T1000 (cell line): Measurements from ENCODE around the gene NPHP4.

Source experiments
- DNase-seq: peaks from one replicate; lab custom pipeline; 2025; ENCODE audit warnings: mixed read lengths; lab: John Stamatoyannopoulos, UW

NPHP4 gene

DNA sequence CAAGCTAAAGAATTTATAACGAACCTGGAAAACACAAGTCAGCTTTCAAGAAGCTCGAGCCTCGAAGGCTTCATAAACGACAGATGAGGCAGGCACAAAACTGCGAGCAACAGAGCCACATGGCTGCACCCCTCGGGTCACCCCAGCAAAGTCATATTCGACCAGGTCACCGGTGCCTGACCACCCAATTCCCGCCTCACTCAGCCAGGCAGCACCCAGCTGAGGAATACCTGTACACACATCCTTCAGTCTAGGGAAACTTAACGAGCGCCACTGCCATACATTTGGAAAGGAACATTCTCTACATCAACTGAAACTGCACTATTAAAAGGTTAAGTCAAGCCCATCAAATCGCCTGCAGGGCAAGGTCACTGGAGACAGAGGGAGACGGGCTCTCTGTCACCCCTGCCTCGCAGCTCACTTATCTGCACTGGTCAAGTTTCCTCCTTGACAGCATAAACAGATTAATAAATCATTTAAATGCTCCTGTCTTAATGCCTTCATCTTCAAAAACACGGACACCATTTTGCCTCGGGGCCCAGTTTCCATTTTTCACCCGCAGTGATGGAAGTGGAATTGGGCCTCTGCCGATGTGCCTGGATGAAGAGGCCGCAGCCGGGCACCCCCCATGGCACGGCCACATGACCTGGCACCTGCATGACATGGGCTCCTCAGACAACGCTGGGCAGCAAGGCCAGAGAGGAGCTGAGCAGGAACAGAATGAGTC lies 20.6 kb downstream of the NPHP4 start:
- no peak for DNase-seq

DNA sequence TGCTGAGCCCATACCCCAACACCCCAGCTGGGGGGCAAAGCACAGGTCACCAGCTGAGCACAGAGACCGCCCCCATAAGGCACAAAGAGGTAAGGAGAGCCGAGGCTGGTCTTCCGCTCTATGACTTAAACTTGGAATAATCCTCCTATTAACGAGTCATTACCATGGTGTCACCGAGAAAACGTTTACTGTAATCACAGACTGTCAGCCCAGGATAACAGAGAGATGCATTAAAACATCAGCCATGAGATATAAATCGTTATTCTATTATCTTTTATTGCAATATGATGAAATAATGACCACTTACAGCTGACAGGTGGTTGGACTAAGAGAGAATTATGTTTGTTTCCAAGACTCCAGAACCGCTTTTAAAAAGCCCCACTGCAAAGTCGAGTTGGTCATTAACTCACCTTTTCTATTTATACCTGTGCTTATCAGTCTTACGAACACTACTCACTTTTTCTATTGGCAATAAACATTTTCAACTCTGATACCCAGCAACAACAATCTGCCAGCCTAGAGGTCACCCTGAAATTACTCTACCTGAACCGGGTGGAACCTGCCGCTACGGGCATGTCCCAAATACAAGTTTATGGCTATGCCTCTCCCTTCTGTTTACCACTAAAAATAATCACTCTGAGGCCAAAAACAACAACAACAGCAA lies 21.5 kb downstream of the NPHP4 start:
- no peak for DNase-seq

DNA sequence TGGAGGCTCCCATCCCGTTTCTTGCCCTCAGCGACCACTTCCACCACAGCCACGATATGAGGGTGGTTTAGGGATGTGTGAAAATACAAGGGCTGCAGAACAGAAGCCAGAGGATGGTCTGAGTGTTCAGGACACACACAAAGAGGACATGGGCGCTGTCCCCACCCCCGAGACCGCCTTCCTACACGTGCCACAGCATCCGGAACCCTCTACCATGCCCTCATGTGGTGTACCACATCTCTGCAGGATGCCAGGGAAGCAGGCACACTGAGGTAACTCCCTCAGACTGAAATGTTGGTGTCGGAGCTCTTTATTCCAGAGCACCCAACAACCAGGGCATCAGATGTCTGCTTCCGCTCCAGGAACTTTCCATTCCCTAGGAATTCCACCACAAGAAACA lies 23.1 kb downstream of the NPHP4 start:
- no peak for DNase-seq

DNA sequence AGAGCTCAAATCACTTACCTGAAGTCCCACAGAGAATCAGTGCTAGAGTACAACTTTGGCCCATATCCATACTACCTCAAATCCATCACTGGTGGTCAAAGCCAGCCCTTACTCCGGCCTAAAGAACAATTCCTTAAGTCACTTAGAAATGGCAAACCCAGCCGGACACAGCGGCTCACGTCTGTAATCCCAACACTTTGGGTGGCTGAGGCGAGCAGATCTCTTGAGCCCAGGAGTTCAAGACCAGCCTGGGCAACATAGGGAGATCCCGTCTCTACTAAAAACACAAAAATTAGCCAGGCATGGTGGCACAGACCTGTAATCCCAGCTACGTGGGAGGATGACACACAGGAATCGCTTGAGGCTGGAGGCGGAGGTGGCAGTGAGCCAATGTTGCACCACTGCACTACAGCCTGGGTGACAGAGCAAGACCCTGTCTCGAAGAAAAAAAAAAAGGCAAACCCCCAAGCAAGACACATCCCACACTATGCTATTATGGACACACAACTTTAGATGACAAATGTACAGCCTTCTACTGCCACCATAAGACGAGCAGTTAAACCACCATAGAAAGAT lies 24.0 kb downstream of the NPHP4 start:
- DNase-seq: no peak

DNA sequence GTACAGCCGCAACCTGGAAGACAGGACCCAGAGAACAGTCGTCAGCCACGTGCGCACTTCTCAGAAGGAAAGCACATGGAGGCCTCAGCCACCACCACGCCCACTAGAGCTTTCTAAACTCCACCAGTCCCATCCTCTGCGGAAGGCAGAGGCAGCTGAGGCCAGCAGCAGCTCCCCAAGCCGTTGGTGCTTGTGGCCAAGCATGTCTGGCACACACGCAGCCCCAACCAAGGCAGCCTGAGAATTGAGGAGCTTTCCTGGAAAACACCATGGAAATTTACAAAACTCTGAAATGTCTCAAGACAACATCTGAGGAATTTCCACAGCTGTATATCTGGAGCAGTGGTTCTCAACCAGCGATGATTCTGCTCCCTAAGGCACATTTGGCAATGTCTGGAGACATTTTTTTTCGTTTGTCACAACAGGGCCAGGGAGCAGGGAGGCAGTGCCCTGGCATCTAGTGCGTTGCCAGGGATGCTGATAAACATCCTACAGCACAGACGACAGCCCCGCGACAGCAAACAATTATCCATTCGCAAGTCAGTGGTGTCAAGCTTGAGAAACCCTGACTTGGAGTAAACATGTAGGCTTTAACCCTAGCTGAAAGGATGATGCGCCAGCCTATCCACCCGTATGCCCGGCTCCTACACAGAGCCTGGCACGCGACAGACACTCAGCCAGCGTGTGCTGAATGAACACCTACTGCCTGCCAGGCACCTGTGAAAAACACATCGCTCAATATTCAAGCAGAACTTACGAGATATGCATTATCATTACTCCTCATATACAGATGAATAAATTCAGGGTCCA lies 24.7 kb downstream of the NPHP4 start:
- DNase-seq: no peak

DNA sequence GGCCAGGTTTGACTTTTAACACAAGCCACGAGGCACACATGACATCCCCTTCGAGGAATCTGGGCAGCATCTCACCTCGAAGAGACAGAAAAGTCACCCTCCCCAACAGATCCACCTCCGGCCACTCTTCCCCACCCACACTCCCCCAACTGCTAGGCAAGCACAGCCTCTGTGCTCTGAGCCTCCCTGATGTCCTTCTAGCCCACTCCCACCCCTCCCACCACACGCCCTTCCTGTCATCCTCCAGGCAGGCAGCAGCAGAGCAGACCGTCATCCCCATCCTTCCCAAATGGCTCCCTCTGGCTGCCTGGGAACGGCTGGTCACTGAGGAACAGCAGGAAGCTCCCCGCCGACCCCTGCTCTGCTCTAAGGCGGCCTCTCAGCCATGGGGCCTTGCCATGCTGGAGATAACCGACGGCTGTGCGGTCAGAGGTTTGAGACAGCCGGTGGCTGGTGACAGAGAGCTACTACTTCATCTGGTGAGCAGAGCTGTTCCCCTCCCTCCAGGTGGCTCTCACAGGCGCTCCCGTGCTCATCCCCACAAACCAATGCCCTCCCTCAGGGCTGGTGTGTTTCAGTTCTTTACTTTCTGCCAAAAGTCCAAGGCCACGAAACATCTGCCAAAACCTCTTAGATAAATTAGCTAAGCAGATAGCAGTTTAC lies 25.6 kb downstream of the NPHP4 start:
- no peak for DNase-seq

DNA sequence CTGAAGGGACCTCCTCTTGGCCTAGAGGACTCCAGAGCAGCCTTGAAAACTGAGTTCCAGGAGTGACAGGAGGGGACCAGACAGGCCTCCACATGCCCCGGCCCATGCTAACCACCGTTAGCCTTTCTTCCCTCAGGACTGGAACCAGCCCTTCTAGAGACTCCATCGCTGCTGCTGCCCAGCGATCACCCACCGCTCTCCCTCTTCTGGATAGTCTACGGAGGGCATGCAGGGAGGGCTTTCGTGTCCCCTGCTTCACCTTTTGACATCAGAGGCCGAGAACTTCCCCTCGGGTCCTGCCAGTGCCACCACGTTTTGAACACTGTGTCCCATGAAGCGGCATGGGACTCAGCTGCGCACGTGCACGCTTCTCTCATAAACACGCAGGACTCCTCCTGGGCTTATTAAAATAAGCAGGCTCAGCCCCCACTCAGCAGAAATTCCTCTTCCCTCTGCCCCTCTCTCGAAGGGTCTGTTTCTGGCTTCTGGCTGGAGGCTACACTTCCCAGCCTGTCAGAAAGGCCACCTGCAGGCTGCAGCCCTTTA lies 26.6 kb downstream of the NPHP4 start:
- no peak for DNase-seq

DNA sequence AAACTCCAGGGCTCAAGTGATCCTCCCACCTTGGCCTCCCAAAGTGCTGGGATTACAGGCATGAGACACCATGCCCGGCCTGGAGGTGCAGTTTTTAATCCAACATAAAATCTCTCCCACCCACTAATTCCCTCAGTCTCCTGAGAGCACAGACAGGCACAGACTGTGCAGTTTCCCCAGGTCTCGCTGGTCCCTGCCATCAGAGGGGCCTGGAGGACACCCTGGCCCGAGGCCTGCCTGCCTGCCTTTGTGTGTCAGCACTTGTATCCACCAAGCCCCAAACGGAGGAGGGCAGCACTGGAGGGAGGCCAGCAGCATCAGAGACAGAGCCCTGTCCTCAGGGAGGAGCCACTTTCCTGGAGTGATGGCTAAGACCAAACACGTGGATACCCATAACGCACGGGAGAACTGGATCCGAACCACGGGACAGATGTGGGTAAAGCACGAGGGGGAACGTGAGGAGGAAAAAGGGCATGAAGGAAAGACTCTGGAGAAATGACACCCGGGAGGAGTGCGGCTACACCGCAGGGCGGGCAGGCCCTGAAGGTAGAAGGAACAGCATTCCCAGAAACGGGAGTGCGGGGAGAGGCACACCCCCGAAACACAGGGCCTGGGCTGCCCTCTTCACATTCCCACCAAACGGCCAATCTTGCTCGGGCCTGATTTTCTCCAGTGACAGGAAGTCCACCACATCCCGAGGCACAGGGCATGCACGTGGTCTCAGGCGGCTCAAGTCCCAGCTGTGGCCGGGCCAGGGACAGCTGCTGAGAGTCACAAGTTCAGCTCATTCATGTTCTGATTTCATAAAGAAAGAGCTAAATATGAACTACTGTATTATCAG lies 29.7 kb downstream of the NPHP4 start:
- DNase-seq: no peak

DNA sequence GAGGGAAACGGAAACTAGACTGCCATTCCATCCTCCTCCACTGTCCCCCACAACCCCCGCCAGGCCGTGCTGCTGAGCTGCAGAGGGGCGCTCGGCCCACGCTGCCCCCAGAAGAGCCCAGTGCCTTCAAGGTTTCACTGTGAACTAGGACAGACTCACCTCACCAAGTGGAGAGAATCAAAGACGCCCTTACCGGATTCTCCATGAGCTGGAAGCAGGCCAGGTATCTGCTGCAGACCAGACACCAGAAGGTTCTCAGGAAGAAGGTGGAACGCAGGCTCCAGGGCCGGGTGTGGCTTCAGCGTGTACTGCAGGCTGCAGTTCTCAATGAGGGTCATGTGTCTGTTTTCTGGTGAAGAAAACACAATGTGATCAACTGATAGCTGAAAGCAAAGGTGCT lies 30.6 kb downstream of the NPHP4 start:
- no peak for DNase-seq

DNA sequence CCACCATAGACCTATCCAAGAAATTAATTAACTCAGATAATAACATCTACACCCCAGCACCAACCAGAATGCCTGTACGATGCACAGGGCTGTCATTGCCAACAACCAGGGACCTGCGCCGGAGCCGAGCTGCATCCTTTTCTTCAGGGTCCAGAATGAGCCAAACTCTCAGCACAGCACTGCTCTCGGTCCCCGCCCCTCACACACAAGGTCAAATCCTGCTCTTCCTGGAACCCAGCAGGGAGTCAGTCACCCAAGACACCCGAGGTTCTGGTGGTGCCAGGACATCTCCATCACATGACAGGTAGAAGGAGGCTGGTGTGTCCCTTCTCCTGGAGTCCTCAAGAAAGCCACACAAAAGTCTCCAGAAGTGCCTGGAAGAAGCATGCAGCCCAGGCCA lies 31.9 kb downstream of the NPHP4 start:
- no peak for DNase-seq

DNA sequence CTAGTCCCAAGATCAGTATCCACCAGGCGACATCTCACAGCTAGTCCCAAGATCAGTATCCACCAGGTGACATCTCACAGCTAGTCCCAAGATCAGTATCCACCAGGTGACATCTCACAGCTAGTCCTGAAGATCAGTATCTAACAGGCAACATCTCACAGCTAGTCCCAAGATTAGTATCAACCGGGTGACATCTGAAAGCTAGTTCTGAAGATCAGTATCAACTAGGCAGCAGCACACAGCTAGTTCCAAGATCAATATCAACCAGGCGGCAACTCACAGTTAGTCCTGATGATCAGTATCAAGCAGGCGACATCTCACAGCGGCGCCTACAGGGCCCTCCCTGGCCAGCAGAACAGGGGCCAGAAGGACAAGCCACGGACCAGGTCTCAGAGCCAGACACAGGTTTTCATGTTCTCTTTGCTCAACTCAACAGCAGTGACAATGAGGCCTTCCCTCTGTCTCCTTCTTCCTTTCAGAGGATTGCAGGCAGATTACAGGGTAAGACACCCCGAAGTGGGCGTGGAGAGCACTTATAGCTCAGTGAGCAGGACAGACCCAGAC lies 32.5 kb downstream of the NPHP4 start:
- DNase-seq: no peak

DNA sequence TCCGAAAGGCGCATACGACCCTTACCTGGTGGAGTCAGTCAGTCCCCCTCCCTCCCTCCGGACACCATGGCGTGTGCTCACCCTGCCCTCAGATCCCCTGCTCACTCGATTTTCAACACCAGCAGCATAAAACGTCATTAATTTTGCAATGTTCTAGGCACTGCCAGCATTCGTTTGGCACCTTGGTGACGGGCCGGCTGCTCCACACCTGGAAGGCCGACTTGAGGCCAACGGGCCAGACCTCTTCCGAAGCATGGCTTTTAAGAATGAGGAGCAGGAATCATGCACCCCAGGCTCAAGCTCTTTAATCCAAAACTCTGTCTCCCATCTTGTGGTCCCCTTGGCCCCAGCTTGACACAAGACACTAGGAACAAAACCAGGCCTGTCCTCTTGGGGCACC lies 33.1 kb downstream of the NPHP4 start:
- no peak for DNase-seq

DNA sequence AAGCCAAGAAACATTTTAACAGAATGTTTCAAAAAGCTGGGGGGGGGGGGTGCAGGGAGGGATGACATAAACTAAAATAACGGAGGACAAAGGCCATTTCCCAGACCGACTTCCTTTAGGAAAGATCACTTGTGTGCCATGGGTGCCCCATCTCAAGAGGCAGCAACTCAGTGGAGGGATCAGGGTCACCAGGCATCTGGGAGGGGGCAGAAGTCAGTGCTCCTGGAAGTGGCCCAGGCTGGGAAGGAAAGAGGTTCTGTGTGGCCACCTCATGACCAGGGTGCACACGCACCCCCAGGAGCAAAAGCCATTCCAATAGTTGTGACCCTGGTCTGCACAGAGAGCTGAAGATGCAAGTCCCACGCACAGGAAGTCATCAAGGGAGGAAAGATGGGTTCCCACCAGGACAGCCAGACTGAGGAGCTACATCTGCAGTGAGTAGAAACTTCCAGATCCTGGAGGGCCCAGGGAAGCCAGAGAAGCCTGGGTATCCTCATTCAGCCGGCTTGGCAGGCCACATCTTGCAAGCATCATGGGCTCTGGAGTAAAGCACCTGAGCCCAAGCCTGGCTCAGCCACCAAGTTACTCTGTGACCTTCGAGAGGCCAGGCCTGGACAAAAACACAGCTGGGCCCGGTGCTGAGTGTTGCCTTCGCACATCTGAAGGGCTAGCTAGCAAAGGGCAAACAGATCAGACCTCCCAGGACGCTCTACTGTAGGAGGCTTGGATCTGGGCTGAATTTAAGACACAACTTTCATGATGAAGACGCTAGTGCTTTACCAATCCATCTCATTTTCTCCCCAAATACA lies 36.0 kb downstream of the NPHP4 start:
- no peak for DNase-seq

DNA sequence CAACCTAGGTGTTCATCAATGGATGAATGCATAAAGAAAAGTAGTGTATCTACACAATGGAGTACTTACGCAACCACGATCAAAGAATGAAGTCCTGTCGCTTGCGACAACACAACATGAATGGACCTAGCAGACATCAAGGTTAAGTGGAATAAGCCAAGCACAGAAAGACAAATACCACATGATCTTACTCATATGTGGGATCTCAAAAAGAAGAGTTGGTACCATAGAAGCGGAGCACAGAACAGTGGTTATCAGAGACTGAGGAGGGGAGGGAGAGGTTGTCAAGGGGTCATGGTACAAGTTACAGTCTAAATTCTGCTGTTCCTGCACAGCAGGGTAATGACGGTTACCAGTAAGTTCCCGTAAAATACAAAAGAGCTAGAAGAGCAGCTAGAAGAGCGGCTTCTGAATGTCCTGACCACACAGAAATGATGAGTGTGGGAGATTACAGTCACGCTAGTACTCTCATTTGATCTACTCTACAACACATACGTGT lies 36.7 kb downstream of the NPHP4 start:
- no peak for DNase-seq

DNA sequence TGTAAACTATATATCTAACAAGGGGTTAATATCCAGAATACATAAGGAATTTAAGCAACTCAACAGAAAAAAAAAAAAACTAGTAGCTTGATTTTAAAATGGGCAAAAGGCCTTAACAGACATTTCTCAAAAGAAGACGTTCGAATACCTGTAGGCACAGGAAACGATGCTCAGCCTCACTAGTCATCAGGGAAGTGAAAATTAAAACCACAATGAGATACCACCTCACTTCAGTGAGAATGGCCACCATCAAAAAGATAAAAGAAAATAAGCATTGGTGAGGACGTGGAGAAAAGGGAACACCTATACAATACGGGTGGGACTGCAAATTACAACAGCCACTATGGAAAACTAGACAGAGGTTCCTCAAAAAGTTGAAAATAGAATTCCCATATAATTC lies 37.3 kb downstream of the NPHP4 start:
- no peak for DNase-seq

DNA sequence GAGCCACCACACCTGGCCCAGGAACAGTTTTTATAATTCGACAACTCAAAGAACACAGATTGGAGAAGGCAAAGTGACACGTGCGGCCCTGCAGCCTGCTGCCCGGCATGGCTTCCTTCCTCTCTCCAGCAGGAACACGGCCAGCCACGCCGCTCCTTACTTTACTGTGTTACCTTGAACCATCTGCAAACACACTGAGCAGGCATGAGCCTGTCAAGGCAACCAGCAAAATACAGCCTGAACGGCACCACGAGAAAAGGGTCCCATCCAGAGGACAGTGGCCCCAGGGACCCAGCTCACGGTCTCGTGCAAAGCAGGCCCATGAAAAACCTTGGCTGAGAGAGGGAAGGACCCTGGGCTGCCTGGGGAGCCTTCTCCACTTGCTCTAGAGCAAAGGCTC lies 38.8 kb downstream of the NPHP4 start:
- DNase-seq: no peak

DNA sequence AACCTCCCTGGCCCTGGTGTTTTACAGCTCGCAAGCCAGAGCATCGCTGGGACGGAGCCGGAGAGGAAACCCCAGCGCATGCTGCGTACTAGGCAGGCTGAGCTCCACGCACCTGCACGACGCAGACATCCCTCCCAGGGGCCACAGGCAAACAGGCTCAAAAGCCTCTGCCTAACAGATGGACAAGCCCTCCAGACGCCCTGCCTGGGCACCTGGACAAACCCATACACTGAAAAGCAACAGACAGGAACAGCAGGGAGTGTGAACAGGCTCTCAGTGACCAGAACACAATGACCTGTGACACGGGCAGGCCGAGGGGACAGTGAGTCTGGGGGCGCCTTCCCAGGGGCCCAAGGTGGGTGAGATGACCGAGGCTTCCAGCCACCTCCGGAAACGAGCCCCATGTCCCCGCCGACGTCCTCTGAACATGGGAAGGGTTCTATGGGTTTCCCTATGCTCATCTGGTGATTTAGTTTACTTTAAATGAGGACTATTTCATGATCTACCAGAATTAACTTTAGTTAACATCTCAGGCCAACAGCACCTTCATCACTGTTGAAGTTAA lies 40.3 kb downstream of the NPHP4 start:
- no peak for DNase-seq

DNA sequence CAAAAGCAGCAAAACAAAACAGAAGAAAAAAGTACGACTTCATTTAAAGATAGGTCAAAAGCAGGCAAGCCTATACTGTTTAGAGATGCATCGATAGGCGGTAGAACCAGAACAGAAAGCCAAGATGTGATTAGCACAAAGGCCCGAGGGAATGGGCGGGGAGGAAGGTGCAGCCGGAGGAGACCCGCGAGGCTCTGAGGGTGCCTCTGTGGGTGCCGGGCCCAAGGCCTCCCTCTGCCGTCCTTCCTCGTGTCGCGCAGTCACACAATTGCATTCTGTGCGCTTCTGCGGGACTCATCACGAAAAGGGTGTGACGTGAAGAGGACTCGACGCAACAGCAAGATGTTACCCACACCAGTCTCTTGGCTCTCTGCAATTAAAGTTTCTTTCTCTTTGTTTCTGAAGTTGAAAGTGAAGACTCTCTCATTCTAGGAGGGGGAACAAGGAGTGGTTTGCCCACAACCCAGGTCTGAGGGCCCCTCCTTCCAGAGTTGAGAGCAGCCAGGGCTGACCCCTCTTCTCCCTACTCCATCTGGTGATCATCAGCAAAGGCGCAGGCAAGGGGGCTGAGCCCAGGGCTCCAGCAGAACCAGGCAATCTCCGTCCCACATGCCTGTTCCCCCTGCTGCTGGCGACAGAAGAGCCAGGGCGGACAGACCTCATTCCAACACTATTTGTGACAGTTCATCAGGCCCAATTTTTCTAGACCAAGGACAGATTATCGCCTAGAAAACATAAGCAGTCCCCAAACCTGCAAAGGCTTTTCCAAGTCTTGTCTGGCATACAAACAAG lies 41.0 kb downstream of the NPHP4 start:
- no peak for DNase-seq
